ENCODE data around the gene RNF43.

GRCh38 chr17:58415371-58416055 is 1.8 kb downstream of the RNF43 start:
- TF ChIP-seq CTCF (IDR thresholded peaks at IDR 0.05): peak in 3 of 5 experiments; percentile 21 to 52 (median 39)
- peak; percentile 14 for TF ChIP-seq POLR2A (IDR thresholded peaks at IDR 0.05)
